Glutamatergic neuron (in vitro differentiated cells): ENCODE measurements around the gene TNFAIP8. TPM values are rescaled to one million over a fixed set of nuclear protein-coding genes. Genes with fewer than 3 reads are reported as not detected.

ENCODE experiments used
- DNase-seq: peaks from one replicate; pipeline ENCODE4 v3.0.0; 2022
- H3K27ac Mint-ChIP-seq: one replicate; pipeline ENCODE4 v1.8.0; 2020; ENCODE audit warnings: mild to moderate bottlenecking, mixed read lengths, inconsistent platforms; ENCODE audit not compliant: unreplicated experiment
- H3K27me3 Mint-ChIP-seq: one replicate; pipeline ENCODE4 v1.8.0; 2020; ENCODE audit warnings: mild to moderate bottlenecking, moderate library complexity, mixed read lengths, inconsistent platforms; ENCODE audit not compliant: unreplicated experiment
- H3K36me3 Mint-ChIP-seq: one replicate; pipeline ENCODE4 v1.8.0; 2020; ENCODE audit warnings: mild to moderate bottlenecking, mixed read lengths, inconsistent platforms; ENCODE audit not compliant: unreplicated experiment
- H3K4me1 Mint-ChIP-seq: one replicate; pipeline ENCODE4 v1.8.0; 2020; ENCODE audit warnings: mild to moderate bottlenecking, low read depth, mixed read lengths, inconsistent platforms; ENCODE audit not compliant: unreplicated experiment
- H3K4me3 Mint-ChIP-seq: one replicate; pipeline ENCODE4 v1.8.0; 2020; ENCODE audit warnings: mild to moderate bottlenecking, mixed read lengths, inconsistent platforms; ENCODE audit not compliant: unreplicated experiment
- H3K9me3 Mint-ChIP-seq: one replicate; pipeline ENCODE4 v1.8.0; 2020; ENCODE audit warnings: mild to moderate bottlenecking, moderate library complexity, mixed read lengths, inconsistent platforms; ENCODE audit not compliant: unreplicated experiment
- total RNA-seq: library from RNA; stranded (reverse); fragmentation: NEBNext Ultra II Directional; extraction: Animal tissue kit (Norgen Biotek cat#: 25700); gene quantifications from one replicate; pipeline ENCODE4 v1.2.1, GENCODE V29; 2021; ENCODE audit not compliant: unreplicated experiment
- TF ChIP-seq, protein P1 (sequence below): fragments of 200-600 bp; sonication (generic); IDR thresholded peaks from one replicate; pipeline ENCODE4 v1.5.0; 2021; ENCODE audit not compliant: partially characterized antibody, unreplicated experiment

TNFAIP8 gene
- total RNA-seq, 1 donor from 2014 or later, result 2.5 TPM

- H3K27ac Mint-ChIP-seq, result no peak overlapping the region
- DNase-seq, result no peak
- no peaks in the 10 kb centered on the region for H3K36me3 Mint-ChIP-seq
- H3K9me3 Mint-ChIP-seq, result peaks cover 2% of the 10 kb centered on the region
- no peak overlapping the region for H3K4me3 Mint-ChIP-seq
- H3K4me1 Mint-ChIP-seq, result no peaks in the 10 kb centered on the region
- TF ChIP-seq, protein P1, sequence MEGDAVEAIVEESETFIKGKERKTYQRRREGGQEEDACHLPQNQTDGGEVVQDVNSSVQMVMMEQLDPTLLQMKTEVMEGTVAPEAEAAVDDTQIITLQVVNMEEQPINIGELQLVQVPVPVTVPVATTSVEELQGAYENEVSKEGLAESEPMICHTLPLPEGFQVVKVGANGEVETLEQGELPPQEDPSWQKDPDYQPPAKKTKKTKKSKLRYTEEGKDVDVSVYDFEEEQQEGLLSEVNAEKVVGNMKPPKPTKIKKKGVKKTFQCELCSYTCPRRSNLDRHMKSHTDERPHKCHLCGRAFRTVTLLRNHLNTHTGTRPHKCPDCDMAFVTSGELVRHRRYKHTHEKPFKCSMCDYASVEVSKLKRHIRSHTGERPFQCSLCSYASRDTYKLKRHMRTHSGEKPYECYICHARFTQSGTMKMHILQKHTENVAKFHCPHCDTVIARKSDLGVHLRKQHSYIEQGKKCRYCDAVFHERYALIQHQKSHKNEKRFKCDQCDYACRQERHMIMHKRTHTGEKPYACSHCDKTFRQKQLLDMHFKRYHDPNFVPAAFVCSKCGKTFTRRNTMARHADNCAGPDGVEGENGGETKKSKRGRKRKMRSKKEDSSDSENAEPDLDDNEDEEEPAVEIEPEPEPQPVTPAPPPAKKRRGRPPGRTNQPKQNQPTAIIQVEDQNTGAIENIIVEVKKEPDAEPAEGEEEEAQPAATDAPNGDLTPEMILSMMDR, result no peak
- no peaks in the 10 kb centered on the region for H3K27me3 Mint-ChIP-seq
Observed at GRCh38 chr5:119318256-119318894, 37.4 kb upstream of the TNFAIP8 start.

DNA sequence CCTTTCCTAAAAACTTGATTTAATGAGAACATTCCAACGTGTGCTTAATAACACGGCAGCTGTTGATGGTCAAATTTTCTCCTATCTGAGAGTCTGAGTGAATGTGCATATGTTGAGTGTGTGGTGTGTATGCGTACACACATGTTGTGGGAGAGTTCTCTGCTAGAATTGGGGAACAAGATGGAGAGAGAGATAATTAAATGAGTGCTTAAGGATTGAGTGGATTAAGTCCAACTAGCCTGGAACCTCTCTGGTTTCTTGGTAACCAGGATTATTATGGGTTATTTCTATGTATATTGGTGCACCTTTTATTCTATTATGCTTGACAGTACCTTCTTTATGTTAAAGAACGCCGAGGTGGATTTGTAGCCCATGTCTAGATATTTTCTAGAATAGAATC lies 36.4 kb upstream of the TNFAIP8 start:
- H3K36me3 Mint-ChIP-seq, result no peaks in the 10 kb centered on the region
- DNase-seq, result no peak
- peaks cover 2% of the 10 kb centered on the region for H3K9me3 Mint-ChIP-seq
- no peak overlapping the region for H3K4me3 Mint-ChIP-seq
- H3K27ac Mint-ChIP-seq, result no peak overlapping the region
- no peaks in the 10 kb centered on the region for H3K4me1 Mint-ChIP-seq
- TF ChIP-seq, protein P1, result no peak
- H3K27me3 Mint-ChIP-seq, result no peaks in the 10 kb centered on the region

- Mint-ChIP-seq H3K4me1 (no peaks in the 10 kb centered on the region), H3K27ac (no peak overlapping the region), H3K36me3 (no peaks in the 10 kb centered on the region), H3K4me3 (no peak overlapping the region), H3K27me3 (no peaks in the 10 kb centered on the region), H3K9me3 (peaks cover 2% of the 10 kb centered on the region)
- DNase-seq, result no peak
- TF ChIP-seq, protein P1, result no peak
Observed at GRCh38 chr5:119319890-119320289, 35.9 kb upstream of the TNFAIP8 start.

- Mint-ChIP-seq H3K4me3 (no peak overlapping the region), H3K27me3 (peaks cover 2% of the 10 kb centered on the region), H3K27ac (no peak overlapping the region), H3K36me3 (no peaks in the 10 kb centered on the region), H3K9me3 (peaks cover 6% of the 10 kb centered on the region), H3K4me1 (peaks cover 4% of the 10 kb centered on the region)
- TF ChIP-seq, protein P1, result no peak
- no peak for DNase-seq
Observed at GRCh38 chr5:119321569-119322311, 34.1 kb upstream of the TNFAIP8 start.

- peaks cover 3% of the 10 kb centered on the region for H3K27me3 Mint-ChIP-seq
- no peak for DNase-seq
- no peak overlapping the region for H3K4me3 Mint-ChIP-seq
- H3K4me1 Mint-ChIP-seq, result peaks cover 8% of the 10 kb centered on the region
- TF ChIP-seq, protein P1, result no peak
- H3K27ac Mint-ChIP-seq, result no peak overlapping the region
- no peaks in the 10 kb centered on the region for H3K36me3 Mint-ChIP-seq
- H3K9me3 Mint-ChIP-seq, result peaks cover 6% of the 10 kb centered on the region
Observed at GRCh38 chr5:119322312-119322947, 33.4 kb upstream of the TNFAIP8 start.
